HEK293T (cell line): ENCODE data around the gene ACTA1.
"Not testable (repeated sequence)": the region's sequence is repeated elsewhere in the genome, so short reads cannot be mapped to it uniquely, and the experiment has no call there.

ENCODE experiments used
- CTCF ChIA-PET: fragments of 350-600 bp; formaldehyde crosslinking; extraction: SDS; loops from one replicate; lab custom pipeline; 2021; ENCODE audit warnings: antibody characterized with exemption, inconsistent platforms; lab: Yijun Ruan, JAX
- POLR2A ChIA-PET: fragments of 350-600 bp; formaldehyde crosslinking; extraction: SDS; loops from one replicate; lab custom pipeline; 2020; ENCODE audit warnings: antibody characterized with exemption, inconsistent platforms; lab: Yijun Ruan, JAX
- DNase-seq: peaks from one replicate; pipeline ENCODE4 v3.0.0; 2012; ENCODE audit warnings: mixed read lengths; ENCODE audit errors: extremely low spot score
- ARNT ChIP-seq: fragments of 450-650 bp; IDR thresholded peaks from 2 replicates; pipeline ENCODE4 v1.6.1; 2017; ENCODE audit warnings: mild to moderate bottlenecking
- BHLHE40 ChIP-seq: fragments of 450-650 bp; IDR thresholded peaks from 2 replicates; pipeline ENCODE4 v1.6.1; 2016; ENCODE audit warnings: mild to moderate bottlenecking, moderate library complexity, borderline replicate concordance
- CTBP1 ChIP-seq: fragments of 450-650 bp; IDR thresholded peaks from 2 replicates; pipeline ENCODE4 v1.6.1; 2016; ENCODE audit warnings: borderline replicate concordance
- ELF4 ChIP-seq: fragments of 450-650 bp; IDR thresholded peaks from 2 replicates; pipeline ENCODE4 v1.6.1; 2017; ENCODE audit warnings: antibody characterized with exemption
- FOXA1 ChIP-seq: fragments of 450-650 bp; IDR thresholded peaks from 2 replicates; pipeline ENCODE4 v1.6.1; 2016; ENCODE audit warnings: mild to moderate bottlenecking
- FOXK2 ChIP-seq: fragments of 450-650 bp; IDR thresholded peaks from 2 replicates; pipeline ENCODE4 v1.6.1; 2016; ENCODE audit warnings: mild to moderate bottlenecking
- FOXM1 ChIP-seq: fragments of 450-650 bp; IDR thresholded peaks from 2 replicates; pipeline ENCODE4 v1.6.1; 2017; ENCODE audit warnings: mild to moderate bottlenecking, borderline replicate concordance
- HDGF ChIP-seq: fragments of 450-650 bp; IDR thresholded peaks from 2 replicates; pipeline ENCODE4 v1.6.1; 2017; ENCODE audit warnings: antibody characterized with exemption, borderline replicate concordance
- L3MBTL2 ChIP-seq: fragments of 450-650 bp; conservative IDR thresholded peaks from 2 replicates; pipeline ENCODE4 v1.6.1; 2016; ENCODE audit warnings: mild to moderate bottlenecking
- LEF1 ChIP-seq: fragments of 450-650 bp; IDR thresholded peaks from 2 replicates; pipeline ENCODE4 v1.6.1; 2017; ENCODE audit warnings: mild to moderate bottlenecking, borderline replicate concordance
- NFRKB ChIP-seq: fragments of 450-650 bp; IDR thresholded peaks from 2 replicates; pipeline ENCODE4 v1.6.1; 2016; ENCODE audit warnings: mild to moderate bottlenecking, moderate library complexity
- PKNOX1 ChIP-seq: fragments of 450-650 bp; IDR thresholded peaks from 2 replicates; pipeline ENCODE4 v1.6.1; 2016
- SP1 ChIP-seq: fragments of 450-650 bp; IDR thresholded peaks from 2 replicates; pipeline ENCODE4 v1.6.1; 2017
- SUZ12 ChIP-seq: fragments of 450-650 bp; IDR thresholded peaks from 2 replicates; pipeline ENCODE4 v1.6.1; 2016; ENCODE audit warnings: mild to moderate bottlenecking
- TARDBP ChIP-seq: fragments of 450-650 bp; IDR thresholded peaks from 2 replicates; pipeline ENCODE4 v1.6.1; 2016
- ZNF384 ChIP-seq: fragments of 450-650 bp; IDR thresholded peaks from 2 replicates; pipeline ENCODE4 v1.6.1; 2016

Gene ACTA1

GRCh38 chr1:229434005-229434640 lies at the start of gene ACTA1:
Gene ACTA1 (minus strand): TSS chr1:229434094. CDS start chr1:229433115, 979 bp downstream.
- TF ChIP-seq ARNT (no peak), FOXK2 (no peak), HDGF (no peak), PKNOX1 (no peak), FOXM1 (no peak), SP1 (no peak), NFRKB (no peak), CTBP1 (no peak), FOXA1 (no peak), BHLHE40 (no peak), L3MBTL2 (no peak), TARDBP (no peak), ELF4 (no peak), ZNF384 (no peak), LEF1 (no peak)
- CTCF ChIA-PET = no interaction called here
- POLR2A ChIA-PET = no interaction called here
- DNase-seq = peak; percentile 7

DNA sequence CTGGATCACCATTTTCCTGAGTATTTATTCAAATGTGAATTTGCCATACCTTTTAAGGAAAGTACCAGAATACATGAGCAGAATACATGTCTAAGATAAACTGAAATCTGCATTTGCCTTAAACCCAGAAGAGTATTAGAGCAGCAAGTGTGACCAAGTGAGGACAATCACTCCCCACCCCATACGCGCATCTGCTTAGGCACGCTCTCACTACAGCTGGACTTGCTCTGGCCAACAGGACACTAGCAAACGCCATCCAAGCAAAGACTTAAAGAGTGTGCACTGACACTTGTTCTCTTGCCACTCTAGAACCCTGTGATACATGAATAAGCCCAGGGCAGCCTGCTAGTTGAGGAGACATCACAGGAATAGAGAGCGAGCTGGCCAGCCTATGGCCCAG lies 48.6 kb upstream of the ACTA1 start:
- DNase-seq = no peak
- ChIA-PET POLR2A (no interaction called here), CTCF (interaction anchor here (0.7 to 1.7 kb wide), 12 partner anchors 9 to 228 kb away, joined by 3 to 15 read pairs (median 6); no protein-coding TSS in a partner anchor)
- TF ChIP-seq SUZ12 (no peak), L3MBTL2 (no peak), BHLHE40 (no peak), FOXK2 (no peak), FOXM1 (no peak), CTBP1 (no peak), NFRKB (no peak), LEF1 (no peak), ARNT (no peak), ELF4 (no peak), TARDBP (no peak), FOXA1 (no peak), SP1 (no peak), HDGF (no peak), ZNF384 (no peak), PKNOX1 (no peak)

- no peak for TF ChIP-seq CTBP1
- TF ChIP-seq HDGF = no peak
- no peak for TF ChIP-seq LEF1
- no peak for TF ChIP-seq PKNOX1
- TF ChIP-seq FOXA1 = no peak
- no peak for TF ChIP-seq ARNT
- no peak for TF ChIP-seq ELF4
- TF ChIP-seq L3MBTL2 = no peak
- TF ChIP-seq FOXK2 = no peak
- no peak for TF ChIP-seq BHLHE40
- TF ChIP-seq TARDBP = no peak
- no peak for TF ChIP-seq NFRKB
- TF ChIP-seq SUZ12 = no peak
- no peak for TF ChIP-seq SP1
- no peak for TF ChIP-seq ZNF384
- TF ChIP-seq FOXM1 = no peak
- POLR2A ChIA-PET = no interaction called here
- CTCF ChIA-PET = interaction anchor here (0.6 to 0.9 kb wide), 4 partner anchors 78 to 1823 kb away, joined by 3 to 5 read pairs (median 4); partner anchors contain the start of gene ABCB10
- no peak for DNase-seq
Measured at GRCh38 chr1:229480495-229480894, 46.6 kb upstream of the ACTA1 start.

DNA sequence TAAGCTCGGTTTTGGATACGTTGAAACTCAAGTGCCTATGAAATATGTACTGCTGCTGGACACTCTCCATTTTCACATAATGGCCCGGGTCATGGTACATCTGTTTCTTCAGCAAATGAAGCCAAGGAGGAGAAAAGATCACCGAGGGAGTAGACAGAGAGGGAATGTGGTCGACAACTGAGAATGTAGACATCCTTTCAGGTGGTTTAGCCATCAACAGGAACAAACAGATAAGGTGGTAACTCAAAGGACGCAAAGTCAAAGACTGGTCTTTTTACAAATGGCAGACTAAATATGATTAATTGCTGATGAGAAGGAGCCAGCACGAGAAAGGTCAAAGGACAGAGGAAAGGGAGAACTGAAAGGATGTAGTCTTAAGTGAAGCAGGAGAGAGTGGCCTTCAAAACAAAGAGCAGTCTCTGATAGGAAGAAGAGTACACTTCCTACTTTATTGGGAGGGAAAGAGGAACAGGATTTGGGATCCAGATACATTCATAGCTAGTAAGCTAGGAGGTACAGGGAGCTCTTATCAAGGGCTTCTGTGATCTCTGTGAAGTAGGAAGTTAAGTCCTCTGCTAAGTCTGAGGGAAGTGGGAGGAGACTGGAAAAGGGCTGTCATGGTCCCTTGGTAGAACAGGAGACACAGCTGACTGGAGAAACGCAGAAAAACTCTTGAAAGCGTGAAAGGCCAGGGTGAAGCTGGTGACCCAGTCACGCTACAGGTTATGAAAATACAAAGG lies 45.9 kb upstream of the ACTA1 start:
- POLR2A ChIA-PET = no interaction called here
- CTCF ChIA-PET = interaction anchor here (0.6 to 0.9 kb wide), 4 partner anchors 79 to 1824 kb away, joined by 3 to 5 read pairs (median 4); partner anchors contain the start of gene ABCB10
- DNase-seq = no peak
- no peak for TF ChIP-seq ELF4
- TF ChIP-seq CTBP1 = no peak
- TF ChIP-seq SP1 = no peak
- TF ChIP-seq HDGF = no peak
- no peak for TF ChIP-seq L3MBTL2
- TF ChIP-seq PKNOX1 = 0 out of 2 replicates have a peak, but pooled peaks have one; percentile 2

DNA sequence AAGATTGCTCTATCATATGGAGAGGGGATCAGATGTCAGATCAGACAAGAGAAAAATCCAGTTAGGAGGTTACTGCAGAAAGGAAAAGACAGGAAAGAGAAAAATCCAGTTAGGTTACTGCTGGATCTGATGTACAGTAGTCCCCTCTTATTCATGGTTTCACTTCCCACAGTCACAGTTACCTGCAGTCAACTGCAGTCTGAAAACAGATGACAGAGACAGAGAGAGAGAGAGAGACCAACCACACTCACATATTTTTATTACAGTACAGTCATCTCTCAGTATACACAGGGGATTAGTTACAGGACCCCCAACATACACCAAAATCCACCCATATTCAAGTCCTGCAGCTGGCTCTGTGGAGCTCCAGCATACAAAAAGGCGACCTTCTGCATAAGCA lies 45.0 kb upstream of the ACTA1 start:
- POLR2A ChIA-PET = no interaction called here
- no peak for DNase-seq
- TF ChIP-seq ARNT = no peak
- no peak for TF ChIP-seq LEF1
- no peak for TF ChIP-seq PKNOX1
- no peak for TF ChIP-seq FOXM1
- TF ChIP-seq HDGF = no peak
- no peak for TF ChIP-seq ELF4
- no peak for TF ChIP-seq ZNF384
- TF ChIP-seq SP1 = no peak
- no peak for TF ChIP-seq CTBP1
- no peak for TF ChIP-seq FOXA1
- no peak for TF ChIP-seq TARDBP
- no peak for TF ChIP-seq L3MBTL2
- TF ChIP-seq FOXK2 = no peak
- CTCF ChIA-PET = no interaction called here

DNA sequence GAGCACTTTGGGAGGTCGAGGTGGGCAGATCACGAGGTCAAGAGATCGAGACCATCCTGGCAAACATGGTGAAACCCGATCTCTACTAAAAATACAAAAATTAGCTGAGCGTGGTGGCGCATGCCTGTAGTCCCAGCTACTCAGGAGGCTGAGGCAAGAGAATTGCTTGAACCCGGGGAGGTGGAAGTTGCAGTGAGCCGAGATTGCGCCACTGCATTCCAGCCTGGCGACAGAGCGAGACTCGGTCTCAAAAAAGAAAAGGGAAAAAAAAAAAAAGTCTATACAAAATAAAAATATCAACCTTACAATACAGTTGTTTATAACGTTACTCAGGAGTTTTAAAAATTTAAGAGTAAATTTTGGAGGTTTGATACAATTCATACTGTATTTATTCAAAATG lies 42.0 kb upstream of the ACTA1 start:
- POLR2A ChIA-PET = interaction anchor here (0.6 kb wide), 1 partner anchor 33 kb away, joined by 3 read pairs; no protein-coding TSS in a partner anchor
- CTCF ChIA-PET = not testable (repeated sequence)

More for the DNA sequence above, 42.0 kb upstream of the ACTA1 start:
- DNase-seq = not testable (repeated sequence)
